K562 (cell line): Measurements from ENCODE around the gene YIPF4. TPM values are rescaled to one million over a fixed set of nuclear protein-coding genes. Genes with fewer than 3 reads are reported as not detected.
A peak's percentile ranks its signal among the peaks of the same experiment; 100 is the strongest.

Experiments used
- ARID1B ChIP-seq: fragments of 450-650 bp; IDR thresholded peaks from 2 replicates; pipeline ENCODE4 v1.6.1; 2016; ENCODE audit warnings: antibody characterized with exemption, mild to moderate bottlenecking, inconsistent platforms
- CREM ChIP-seq: IDR thresholded peaks from 2 replicates; pipeline ENCODE4 v1.6.1; 2014; ENCODE audit warnings: antibody characterized with exemption, low read depth
- HDAC2 ChIP-seq: fragments of 450-650 bp; IDR thresholded peaks from 2 replicates; pipeline ENCODE4 v1.6.1; 2016; ENCODE audit warnings: mild to moderate bottlenecking
- HSF4 ChIP-seq: fragments of 250-450 bp; sonication (Bioruptor Pico); IDR thresholded peaks from 2 replicates; pipeline ENCODE4 v2.1.2; 2022; ENCODE audit warnings: mild to moderate bottlenecking, moderate library complexity, borderline replicate concordance
- MXI1 ChIP-seq: IDR thresholded peaks from 2 replicates; pipeline ENCODE4 v1.6.1; 2011; ENCODE audit warnings: low read depth, mild to moderate bottlenecking, improper control_type of control experiment, low read length
- PTTG1 ChIP-seq: fragments of 450-650 bp; IDR thresholded peaks from 2 replicates; pipeline ENCODE4 v1.6.1; 2016; ENCODE audit warnings: low read depth, mild to moderate bottlenecking, missing genetic modification characterization, missing compliant biosample characterization
- SLC30A9 ChIP-seq: fragments of 250-450 bp; sonication (Bioruptor Pico); IDR thresholded peaks from 2 replicates; pipeline ENCODE4 v1.8.0; 2022; ENCODE audit warnings: mild to moderate bottlenecking, moderate library complexity
- TARDBP ChIP-seq: fragments of 450-650 bp; IDR thresholded peaks from 2 replicates; pipeline ENCODE4 v1.6.1; 2016
- VEZF1 ChIP-seq: fragments of 200-800 bp; sonication (Bioruptor generic); IDR thresholded peaks from 2 replicates; pipeline ENCODE4 v1.6.1; 2017; ENCODE audit warnings: missing genetic modification characterization, missing compliant biosample characterization
- polyA plus RNA-seq, 8 experiments: library from polyadenylated mRNA; depleted of rRNA in 4 of 8; stranded (reverse) in 5 of 8; unstranded in 3 of 8; fragments of >200 nt; fragmentation: Nextera tagmentation in 2 of 8; fragmentation: Illumina TruSeq in 1 of 8; extraction: Ambion mirVana in 2 of 8; extraction: Trizol in 1 of 8; gene quantifications; 2 replicates each; pipeline versions ENCODE4 v1.2.1 to v1.2.3, GENCODE V29; 2011 to 2014; ENCODE audit warnings: inconsistent platforms in 1 of 8, missing spikeins in 1 of 8
- total RNA-seq, 7 experiments: library from RNA; depleted of rRNA in 6 of 7; stranded (reverse); fragments of >200 nt in 6 of 7; fragmentation: Illumina TruSeq in 2 of 7; extraction: Trizol in 2 of 7; gene quantifications; 2 replicates each; pipeline versions ENCODE4 v1.2.1 to v1.2.3, GENCODE V29; 2011 to 2021; ENCODE audit warnings: low replicate concordance in 1 of 7
- TF ChIP-seq, protein P1 (sequence below), 2 experiments: fragments of 450-650 bp in 1 of 2; sonication (generic) in 1 of 2; formaldehyde crosslinking in 1 of 2; IDR thresholded peaks; 2 replicates each; pipeline versions ENCODE4 v1.7.1 to v1.9.0; 2016 to 2022; ENCODE audit warnings: inconsistent platforms in 1 of 2, mild to moderate bottlenecking in 1 of 2, missing genetic modification reagents in 1 of 2
- TF ChIP-seq, protein P2 (sequence below): fragments of 250-450 bp; sonication (Bioruptor Pico); IDR thresholded peaks from 2 replicates; pipeline ENCODE4 v1.5.0; 2021
- TF ChIP-seq, protein P3 (sequence below), 2 experiments: IDR thresholded peaks; 2 replicates each; pipeline ENCODE4 v1.6.1; 2011; ENCODE audit warnings: borderline replicate concordance in 1 of 2, control low read depth in 1 of 2, low read depth in 1 of 2, low read length in 1 of 2, mild to moderate bottlenecking in 1 of 2, mixed read lengths in 1 of 2, moderate library complexity in 1 of 2; ENCODE audit not compliant: insufficient read depth in 1 of 2, insufficient read length in 1 of 2, poor library complexity in 1 of 2, severe bottlenecking in 1 of 2; ENCODE audit errors: extremely low read depth in 1 of 2

The YIPF4 gene
- total and polyA plus RNA-seq, 9 of the 15 experiments (the other 6 are each of a cell fraction or from before 2014, with no cell fraction given) = 4.9 to 46.9 (median 17.5) TPM

DNA sequence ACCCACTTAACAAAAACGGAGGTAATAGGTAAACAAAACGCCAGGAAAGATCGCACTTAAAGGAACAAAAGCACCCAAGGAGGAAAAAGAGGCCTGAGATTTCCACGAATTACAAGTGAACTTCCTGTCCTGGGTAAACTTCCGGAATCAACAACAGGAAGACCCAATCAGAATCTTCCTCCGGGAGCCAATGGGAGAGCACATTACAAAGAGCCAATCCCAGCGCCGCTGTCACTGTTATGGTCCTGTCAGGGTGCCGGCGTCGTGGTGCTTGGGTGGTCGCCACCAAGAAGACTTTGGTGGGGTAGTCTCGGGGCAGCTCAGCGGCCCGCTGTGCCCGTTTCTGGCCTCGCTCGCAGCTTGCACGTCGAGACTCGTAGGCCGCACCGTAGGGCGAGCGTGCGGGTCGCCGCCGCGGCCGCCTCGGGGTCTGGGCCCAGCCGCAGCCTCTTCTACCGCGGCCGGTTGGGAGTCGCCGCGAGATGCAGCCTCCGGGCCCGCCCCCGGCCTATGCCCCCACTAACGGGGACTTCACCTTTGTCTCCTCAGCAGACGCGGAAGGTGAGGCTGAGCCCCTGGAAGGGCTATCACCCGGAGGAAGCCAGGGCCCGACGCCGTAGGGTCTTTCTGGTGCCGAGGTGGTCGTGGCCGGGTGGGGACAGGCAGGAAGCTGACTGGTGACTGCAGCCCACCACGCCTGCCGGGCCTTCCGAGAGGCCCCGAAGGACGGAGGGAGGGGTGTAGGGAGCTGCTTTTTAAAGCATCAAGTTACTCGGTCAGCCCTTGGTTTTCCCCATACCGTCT is at the start of gene YIPF4 (continued):
- TF ChIP-seq, protein P1, sequence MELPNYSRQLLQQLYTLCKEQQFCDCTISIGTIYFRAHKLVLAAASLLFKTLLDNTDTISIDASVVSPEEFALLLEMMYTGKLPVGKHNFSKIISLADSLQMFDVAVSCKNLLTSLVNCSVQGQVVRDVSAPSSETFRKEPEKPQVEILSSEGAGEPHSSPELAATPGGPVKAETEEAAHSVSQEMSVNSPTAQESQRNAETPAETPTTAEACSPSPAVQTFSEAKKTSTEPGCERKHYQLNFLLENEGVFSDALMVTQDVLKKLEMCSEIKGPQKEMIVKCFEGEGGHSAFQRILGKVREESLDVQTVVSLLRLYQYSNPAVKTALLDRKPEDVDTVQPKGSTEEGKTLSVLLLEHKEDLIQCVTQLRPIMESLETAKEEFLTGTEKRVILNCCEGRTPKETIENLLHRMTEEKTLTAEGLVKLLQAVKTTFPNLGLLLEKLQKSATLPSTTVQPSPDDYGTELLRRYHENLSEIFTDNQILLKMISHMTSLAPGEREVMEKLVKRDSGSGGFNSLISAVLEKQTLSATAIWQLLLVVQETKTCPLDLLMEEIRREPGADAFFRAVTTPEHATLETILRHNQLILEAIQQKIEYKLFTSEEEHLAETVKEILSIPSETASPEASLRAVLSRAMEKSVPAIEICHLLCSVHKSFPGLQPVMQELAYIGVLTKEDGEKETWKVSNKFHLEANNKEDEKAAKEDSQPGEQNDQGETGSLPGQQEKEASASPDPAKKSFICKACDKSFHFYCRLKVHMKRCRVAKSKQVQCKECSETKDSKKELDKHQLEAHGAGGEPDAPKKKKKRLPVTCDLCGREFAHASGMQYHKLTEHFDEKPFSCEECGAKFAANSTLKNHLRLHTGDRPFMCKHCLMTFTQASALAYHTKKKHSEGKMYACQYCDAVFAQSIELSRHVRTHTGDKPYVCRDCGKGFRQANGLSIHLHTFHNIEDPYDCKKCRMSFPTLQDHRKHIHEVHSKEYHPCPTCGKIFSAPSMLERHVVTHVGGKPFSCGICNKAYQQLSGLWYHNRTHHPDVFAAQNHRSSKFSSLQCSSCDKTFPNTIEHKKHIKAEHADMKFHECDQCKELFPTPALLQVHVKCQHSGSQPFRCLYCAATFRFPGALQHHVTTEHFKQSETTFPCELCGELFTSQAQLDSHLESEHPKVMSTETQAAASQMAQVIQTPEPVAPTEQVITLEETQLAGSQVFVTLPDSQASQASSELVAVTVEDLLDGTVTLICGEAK (IDR thresholded peaks at IDR 0.05) = peak; percentile 94
- TF ChIP-seq, protein P1 (CRISPR knock-in tag; IDR thresholded peaks at IDR 0.05) = no peak
- no peak for TF ChIP-seq HSF4 (CRISPR knock-in tag)
- no peak for TF ChIP-seq ARID1B
- TF ChIP-seq, protein P2, sequence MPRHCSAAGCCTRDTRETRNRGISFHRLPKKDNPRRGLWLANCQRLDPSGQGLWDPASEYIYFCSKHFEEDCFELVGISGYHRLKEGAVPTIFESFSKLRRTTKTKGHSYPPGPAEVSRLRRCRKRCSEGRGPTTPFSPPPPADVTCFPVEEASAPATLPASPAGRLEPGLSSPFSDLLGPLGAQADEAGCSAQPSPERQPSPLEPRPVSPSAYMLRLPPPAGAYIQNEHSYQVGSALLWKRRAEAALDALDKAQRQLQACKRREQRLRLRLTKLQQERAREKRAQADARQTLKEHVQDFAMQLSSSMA (CRISPR knock-in tag) = 0 out of 2 replicates have a peak, but pooled peaks have one; percentile 29
- no peak for TF ChIP-seq SLC30A9
- TF ChIP-seq HDAC2 = 0 out of 2 replicates have a peak, but pooled peaks have one; percentile 30
- TF ChIP-seq, protein P3, sequence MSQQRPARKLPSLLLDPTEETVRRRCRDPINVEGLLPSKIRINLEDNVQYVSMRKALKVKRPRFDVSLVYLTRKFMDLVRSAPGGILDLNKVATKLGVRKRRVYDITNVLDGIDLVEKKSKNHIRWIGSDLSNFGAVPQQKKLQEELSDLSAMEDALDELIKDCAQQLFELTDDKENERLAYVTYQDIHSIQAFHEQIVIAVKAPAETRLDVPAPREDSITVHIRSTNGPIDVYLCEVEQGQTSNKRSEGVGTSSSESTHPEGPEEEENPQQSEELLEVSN (IDR thresholded peaks at IDR 0.05; ENCODE audit: borderline replicate concordance in 1 of 2, extremely low read depth in 1 of 2, insufficient read depth in 1 of 2, insufficient read length in 1 of 2, low read depth in 1 of 2, low read length in 1 of 2, poor library complexity in 1 of 2, severe bottlenecking in 1 of 2) = peak; percentile 23 to 44
- TF ChIP-seq VEZF1 (CRISPR knock-in tag) = peak; percentile 12; the same call in 1 of the 2 replicates
- no peak; the same call in 1 of the 2 replicates for TF ChIP-seq PTTG1 (tag)
- TF ChIP-seq CREM = no peak
- peak; percentile 75; the same call in 1 of the 2 replicates for TF ChIP-seq TARDBP
- 0 out of 2 replicates have a peak, but pooled peaks have one; percentile 24 for TF ChIP-seq MXI1
